C4-2B (cell line): ENCODE measurements around the gene NAIF1.

Experiments
- ZFX ChIP-seq: fragments of 450-650 bp; IDR thresholded peaks from 2 replicates; pipeline ENCODE4 v1.6.1; 2017
- TF ChIP-seq, protein P1 (sequence below): fragments of 450-650 bp; conservative IDR thresholded peaks from 2 replicates; pipeline ENCODE4 v1.5.1; 2017; ENCODE audit warnings: mild to moderate bottlenecking

- TF ChIP-seq, protein P1, sequence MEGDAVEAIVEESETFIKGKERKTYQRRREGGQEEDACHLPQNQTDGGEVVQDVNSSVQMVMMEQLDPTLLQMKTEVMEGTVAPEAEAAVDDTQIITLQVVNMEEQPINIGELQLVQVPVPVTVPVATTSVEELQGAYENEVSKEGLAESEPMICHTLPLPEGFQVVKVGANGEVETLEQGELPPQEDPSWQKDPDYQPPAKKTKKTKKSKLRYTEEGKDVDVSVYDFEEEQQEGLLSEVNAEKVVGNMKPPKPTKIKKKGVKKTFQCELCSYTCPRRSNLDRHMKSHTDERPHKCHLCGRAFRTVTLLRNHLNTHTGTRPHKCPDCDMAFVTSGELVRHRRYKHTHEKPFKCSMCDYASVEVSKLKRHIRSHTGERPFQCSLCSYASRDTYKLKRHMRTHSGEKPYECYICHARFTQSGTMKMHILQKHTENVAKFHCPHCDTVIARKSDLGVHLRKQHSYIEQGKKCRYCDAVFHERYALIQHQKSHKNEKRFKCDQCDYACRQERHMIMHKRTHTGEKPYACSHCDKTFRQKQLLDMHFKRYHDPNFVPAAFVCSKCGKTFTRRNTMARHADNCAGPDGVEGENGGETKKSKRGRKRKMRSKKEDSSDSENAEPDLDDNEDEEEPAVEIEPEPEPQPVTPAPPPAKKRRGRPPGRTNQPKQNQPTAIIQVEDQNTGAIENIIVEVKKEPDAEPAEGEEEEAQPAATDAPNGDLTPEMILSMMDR = no peak
- no peak for TF ChIP-seq ZFX
These were observed 27.9 kb upstream of the NAIF1 start for GRCh38 chr9:128094950-128095544.
